WERI-Rb-1 (cell line): ENCODE measurements around the gene TPRN.

Experiments
- DNase-seq: peaks from one replicate; pipeline ENCODE4 v3.0.0-alpha.2; 2020
- H3K27ac ChIP-seq: fragments of 250-450 bp; sonication (Bioruptor Pico); 2 replicates; pipeline ENCODE4 v1.5.1; 2020; ENCODE audit warnings: mild to moderate bottlenecking, moderate library complexity
- H3K27me3 ChIP-seq: fragments of 250-450 bp; sonication (Bioruptor Pico); 2 replicates; pipeline ENCODE4 v1.5.1; 2021; ENCODE audit warnings: mild to moderate bottlenecking, low read depth, moderate library complexity; ENCODE audit not compliant: insufficient read depth, severe bottlenecking
- H3K36me3 ChIP-seq: fragments of 250-450 bp; sonication (Bioruptor Pico); 2 replicates; pipeline ENCODE4 v1.5.1; 2020; ENCODE audit warnings: mild to moderate bottlenecking, moderate library complexity
- H3K4me3 ChIP-seq: 2 replicates; pipeline ENCODE4 v1.5.1; 2011; ENCODE audit warnings: low read depth, mild to moderate bottlenecking, control low read depth, low read length
- H3K9me3 ChIP-seq: fragments of 250-450 bp; sonication (Bioruptor Pico); 2 replicates; pipeline ENCODE4 v1.5.1; 2021; ENCODE audit warnings: mild to moderate bottlenecking, moderate library complexity; ENCODE audit not compliant: severe bottlenecking
- TF ChIP-seq, protein P1 (sequence below): IDR thresholded peaks from 2 replicates; pipeline ENCODE4 v1.5.1; 2011; ENCODE audit warnings: low read depth, mild to moderate bottlenecking, control low read depth, inconsistent platforms, low read length

The TPRN gene

DNA sequence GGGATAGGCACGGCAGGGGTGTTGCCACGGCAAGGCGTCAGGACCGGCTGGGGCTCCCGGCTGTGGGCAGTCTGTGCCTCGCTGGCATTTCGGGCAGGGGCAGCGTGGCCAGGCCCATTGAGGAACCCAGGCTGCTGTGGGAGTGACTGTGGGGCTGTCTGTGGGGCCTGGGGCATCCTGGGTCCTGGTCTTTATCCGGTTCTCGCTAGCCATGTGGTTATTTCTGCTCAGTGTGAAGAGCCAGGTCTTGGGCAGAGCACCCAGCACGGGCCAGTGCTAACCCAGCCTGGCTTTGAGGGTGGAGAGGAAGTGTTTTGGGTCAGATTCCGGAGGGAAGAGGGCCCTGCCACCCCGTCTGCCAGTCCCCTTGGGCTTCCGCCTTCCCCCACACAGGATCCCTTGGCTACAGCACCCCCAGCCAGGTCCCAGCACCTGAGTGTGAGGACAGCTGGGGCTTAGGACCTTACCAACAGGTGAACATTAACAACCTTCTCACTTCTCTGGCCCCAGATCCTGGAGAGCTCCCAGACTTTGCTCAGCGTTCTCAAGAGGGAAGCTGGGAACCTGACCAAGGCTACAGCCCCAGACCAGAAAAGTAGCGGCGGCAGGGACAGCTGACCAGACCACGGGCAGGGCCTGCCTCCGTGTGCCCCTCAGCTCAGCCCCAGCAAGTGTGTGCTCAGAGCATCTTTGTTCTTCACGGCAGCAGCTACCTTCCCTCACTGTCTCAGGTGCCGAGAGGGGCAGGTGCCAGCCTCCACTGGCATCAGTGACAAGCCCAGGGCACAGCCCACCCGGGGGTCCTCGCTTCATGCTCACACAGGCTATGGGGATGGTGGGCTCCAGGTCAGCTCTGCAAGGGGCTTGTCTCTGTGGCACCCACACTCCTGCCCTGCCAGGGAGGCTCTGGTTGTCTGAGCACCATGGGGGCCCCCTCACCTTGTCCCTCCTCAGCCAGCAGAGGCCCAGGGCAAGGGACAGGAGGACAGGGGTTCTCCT lies 10.9 kb downstream of the TPRN start:
- Histone ChIP-seq H3K27me3 (no peaks in the 10 kb centered on the region), H3K9me3 (no peaks in the 10 kb centered on the region), H3K36me3 (peaks cover 4% of the 10 kb centered on the region; the same call in 1 of the 2 replicates), H3K27ac (peak overlapping the region; percentile 87), H3K4me3 (peak overlapping the region; percentile 60)
- TF ChIP-seq, protein P1, sequence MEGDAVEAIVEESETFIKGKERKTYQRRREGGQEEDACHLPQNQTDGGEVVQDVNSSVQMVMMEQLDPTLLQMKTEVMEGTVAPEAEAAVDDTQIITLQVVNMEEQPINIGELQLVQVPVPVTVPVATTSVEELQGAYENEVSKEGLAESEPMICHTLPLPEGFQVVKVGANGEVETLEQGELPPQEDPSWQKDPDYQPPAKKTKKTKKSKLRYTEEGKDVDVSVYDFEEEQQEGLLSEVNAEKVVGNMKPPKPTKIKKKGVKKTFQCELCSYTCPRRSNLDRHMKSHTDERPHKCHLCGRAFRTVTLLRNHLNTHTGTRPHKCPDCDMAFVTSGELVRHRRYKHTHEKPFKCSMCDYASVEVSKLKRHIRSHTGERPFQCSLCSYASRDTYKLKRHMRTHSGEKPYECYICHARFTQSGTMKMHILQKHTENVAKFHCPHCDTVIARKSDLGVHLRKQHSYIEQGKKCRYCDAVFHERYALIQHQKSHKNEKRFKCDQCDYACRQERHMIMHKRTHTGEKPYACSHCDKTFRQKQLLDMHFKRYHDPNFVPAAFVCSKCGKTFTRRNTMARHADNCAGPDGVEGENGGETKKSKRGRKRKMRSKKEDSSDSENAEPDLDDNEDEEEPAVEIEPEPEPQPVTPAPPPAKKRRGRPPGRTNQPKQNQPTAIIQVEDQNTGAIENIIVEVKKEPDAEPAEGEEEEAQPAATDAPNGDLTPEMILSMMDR, result no peak
- no peak for DNase-seq

DNA sequence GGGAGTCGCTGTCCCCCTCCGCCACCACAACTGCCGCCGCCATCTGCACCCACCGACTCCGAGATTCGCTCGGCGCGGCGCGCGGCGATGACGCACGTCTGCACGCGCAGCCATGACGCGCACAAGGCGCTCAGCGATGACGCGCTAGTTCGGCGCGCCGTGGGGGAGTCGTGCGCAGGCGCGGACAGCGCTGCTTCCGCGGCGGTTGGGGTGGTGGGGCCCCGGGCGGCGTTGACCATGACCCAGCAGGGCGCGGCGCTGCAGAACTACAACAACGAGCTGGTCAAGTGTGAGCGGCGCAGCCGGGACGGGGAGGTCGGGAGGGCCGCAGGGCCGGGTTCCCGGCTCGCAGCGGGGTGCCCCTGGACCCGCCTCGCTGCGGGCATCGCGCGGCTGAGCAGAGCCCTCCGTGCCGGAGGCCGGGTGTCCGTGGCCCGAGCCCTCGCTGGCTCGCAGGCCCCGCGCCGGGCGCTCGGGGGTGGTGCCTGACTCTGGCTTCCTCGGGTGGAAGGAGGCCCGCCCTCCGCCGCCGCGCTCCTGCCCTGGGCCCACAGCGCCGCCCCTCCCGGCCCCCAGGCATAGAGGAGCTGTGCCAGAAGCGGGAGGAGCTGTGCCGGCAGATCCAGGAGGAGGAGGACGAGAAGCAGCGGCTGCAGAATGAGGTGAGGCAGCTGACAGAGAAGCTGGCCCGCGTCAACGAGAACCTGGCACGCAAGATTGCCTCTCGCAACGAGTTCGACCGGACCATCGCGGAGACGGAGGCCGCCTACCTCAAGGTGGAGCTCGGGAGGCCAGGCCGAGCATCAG lies 11.8 kb downstream of the TPRN start, which contains the start of the genes ANAPC2 and SSNA1:
TSS of gene ANAPC2 (minus strand) at position 71 of the 807 bp plus-strand sequence. CDS start at position 43, 28 bp downstream.
TSS of gene SSNA1 (plus strand) at position 187 of the 807 bp plus-strand sequence. CDS start at position 238, 51 bp downstream.
- Histone ChIP-seq H3K27me3 (no peaks in the 10 kb centered on the region), H3K36me3 (peaks cover 4% of the 10 kb centered on the region; the same call in 1 of the 2 replicates), H3K9me3 (no peaks in the 10 kb centered on the region), H3K4me3 (peak within 1 kb of the TSS; percentile 60), H3K27ac (peak within 1 kb of the TSS; percentile 87)
- DNase-seq, result peak; percentile 84
- TF ChIP-seq, protein P1, result peak; percentile 33

DNA sequence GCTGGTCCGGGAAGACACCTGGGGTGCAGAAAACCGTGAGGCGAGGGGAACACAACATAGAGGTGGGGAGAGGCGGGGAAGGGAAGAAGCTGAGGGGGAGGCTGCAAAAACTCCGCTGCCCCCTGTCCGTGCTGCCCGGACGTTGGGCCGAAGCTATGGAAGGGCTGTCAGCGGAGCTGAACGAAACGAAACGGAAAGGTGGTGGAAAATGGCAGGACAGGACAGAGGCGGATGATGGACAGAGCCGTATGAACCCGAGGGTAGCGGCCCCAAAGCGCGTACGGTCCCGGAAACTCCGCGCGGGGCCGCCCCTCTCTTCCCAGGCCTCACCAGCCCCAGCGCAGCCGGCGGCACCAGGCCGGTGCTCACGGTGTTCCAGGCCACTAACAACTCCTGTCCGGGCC lies 12.5 kb downstream of the TPRN start:
- Histone ChIP-seq H3K36me3 (peaks cover 4% of the 10 kb centered on the region; the same call in 1 of the 2 replicates), H3K27ac (peak overlapping the region; percentile 87), H3K4me3 (peak overlapping the region; percentile 60), H3K9me3 (no peaks in the 10 kb centered on the region), H3K27me3 (no peaks in the 10 kb centered on the region)
- DNase-seq, result no peak
- TF ChIP-seq, protein P1, result no peak

DNA sequence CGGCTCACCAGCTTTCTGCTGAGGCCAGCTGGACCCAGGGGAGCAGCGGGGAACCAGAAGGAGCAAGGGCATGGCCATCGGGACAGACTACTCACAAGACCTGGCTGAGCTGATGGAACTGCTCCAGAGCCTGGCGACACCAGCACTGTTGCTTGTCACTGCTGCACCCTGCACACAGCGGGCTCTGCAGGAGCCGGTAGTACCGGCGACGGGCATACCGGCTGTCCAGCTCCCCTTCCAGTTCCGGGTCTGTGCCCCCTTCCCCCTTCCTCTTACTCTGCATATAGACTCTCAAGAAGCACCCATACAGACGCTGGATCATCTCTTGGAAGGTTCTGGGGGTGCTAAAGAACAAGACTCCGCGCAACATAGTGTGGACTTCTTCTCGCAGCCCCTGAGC lies 13.2 kb downstream of the TPRN start:
- TF ChIP-seq, protein P1, result no peak
- Histone ChIP-seq H3K27me3 (no peaks in the 10 kb centered on the region), H3K36me3 (peaks cover 4% of the 10 kb centered on the region; the same call in 1 of the 2 replicates), H3K9me3 (no peaks in the 10 kb centered on the region), H3K27ac (no peak overlapping the region), H3K4me3 (peak overlapping the region; percentile 60)
- no peak for DNase-seq

GRCh38 chr9:137186385-137186784 lies 14.2 kb downstream of the TPRN start:
- Histone ChIP-seq H3K27me3 (no peaks in the 10 kb centered on the region), H3K27ac (no peak overlapping the region), H3K36me3 (peaks cover 4% of the 10 kb centered on the region; the same call in 1 of the 2 replicates), H3K4me3 (no peak overlapping the region), H3K9me3 (no peaks in the 10 kb centered on the region)
- no peak for DNase-seq
- TF ChIP-seq, protein P1, result no peak
